KOPT-K1 (cell line): Measurements from ENCODE around the gene ARHGEF16.

Experiments
- H3K27ac ChIP-seq: fragments of 200-600 bp; sonication (generic); 2 replicates; pipeline ENCODE4 v1.5.1; 2016; ENCODE audit warnings: antibody characterized with exemption, mild to moderate bottlenecking, low read depth, low read length; ENCODE audit not compliant: poor library complexity, severe bottlenecking
- H3K36me3 ChIP-seq: fragments of 200-600 bp; sonication (generic); 2 replicates; pipeline ENCODE4 v1.5.1; 2017; ENCODE audit warnings: antibody characterized with exemption, mild to moderate bottlenecking, low read length, moderate library complexity; ENCODE audit not compliant: insufficient read depth
- H3K9me3 ChIP-seq: fragments of 200-600 bp; sonication (generic); 2 replicates; pipeline ENCODE4 v1.5.1; 2017; ENCODE audit warnings: antibody characterized with exemption, low read length, mild to moderate bottlenecking; ENCODE audit not compliant: insufficient read depth, poor library complexity, severe bottlenecking

Gene ARHGEF16

DNA sequence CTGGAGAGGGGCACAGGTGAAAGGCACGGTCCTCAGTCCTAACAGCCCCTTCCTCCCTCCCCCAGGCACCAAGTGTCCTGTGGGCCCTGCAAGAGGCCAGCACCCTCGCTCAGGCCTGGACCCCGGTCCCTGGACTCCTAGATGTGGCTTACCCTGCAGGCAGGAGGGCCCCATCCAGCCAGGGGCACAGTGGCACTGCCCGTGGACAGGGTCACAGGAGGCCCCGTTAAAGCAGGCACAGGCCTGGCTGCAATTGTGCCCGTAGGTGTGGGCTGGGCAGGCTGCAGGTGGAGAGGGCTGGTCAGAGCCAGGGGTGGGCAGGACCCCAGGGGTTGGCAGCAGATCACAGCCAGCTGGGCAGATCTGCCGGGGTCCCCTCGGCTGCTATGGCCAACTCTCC lies 44.5 kb downstream of the ARHGEF16 start:
- Histone ChIP-seq H3K36me3 (no peaks in the 10 kb centered on the region), H3K9me3 (no peaks in the 10 kb centered on the region), H3K27ac (no peak overlapping the region)

DNA sequence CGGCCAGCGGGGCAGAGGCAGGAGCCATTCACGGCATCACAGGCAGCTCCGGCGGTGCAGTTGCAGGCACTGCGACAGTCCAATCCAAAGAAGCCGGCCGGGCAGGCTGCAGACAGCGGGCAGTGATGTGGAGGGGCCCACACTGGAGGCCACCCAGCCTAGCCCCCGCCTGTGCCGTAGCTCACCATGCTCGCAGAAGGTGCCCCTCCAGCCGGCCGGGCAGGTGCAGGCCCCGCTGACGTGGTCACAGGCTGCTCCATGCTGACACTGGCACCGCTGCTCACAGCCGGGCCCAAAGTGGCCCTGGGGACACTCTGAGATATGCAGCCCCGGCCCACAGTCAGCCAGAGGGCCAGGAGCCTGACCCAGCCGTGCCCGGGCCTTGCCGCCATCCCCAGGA lies 45.1 kb downstream of the ARHGEF16 start:
- Histone ChIP-seq H3K9me3 (no peaks in the 10 kb centered on the region), H3K36me3 (no peaks in the 10 kb centered on the region), H3K27ac (no peak overlapping the region)

DNA sequence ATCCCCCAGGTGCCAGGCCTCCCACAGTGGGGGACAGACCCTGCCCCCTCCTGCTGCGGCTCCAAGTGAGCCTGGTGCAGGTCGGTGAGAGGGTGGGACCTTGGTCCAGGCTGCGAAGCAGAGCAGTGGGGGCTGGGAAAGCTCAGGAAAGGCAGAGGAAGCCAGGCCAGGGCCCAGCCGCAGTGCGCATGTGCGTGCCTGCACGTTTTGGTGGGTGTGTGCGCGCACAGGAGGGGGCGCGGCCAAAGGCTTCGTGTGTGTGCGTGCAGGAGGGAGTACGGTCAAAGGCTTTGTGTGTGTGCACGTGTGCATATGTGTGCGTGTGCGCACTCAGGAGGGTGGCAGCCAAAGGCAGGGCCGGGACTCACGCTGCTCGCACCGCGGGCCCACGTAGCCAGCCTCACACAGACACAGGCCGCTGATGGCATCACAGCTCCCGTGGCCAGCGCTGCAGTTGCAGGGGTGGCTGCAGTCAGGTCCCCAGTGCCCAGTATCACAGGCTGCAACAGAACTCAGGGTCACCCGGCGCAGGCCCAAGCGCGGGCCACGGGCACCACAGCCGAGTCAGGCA lies 45.9 kb downstream of the ARHGEF16 start:
- no peak overlapping the region for H3K27ac ChIP-seq
- H3K36me3 ChIP-seq = no peaks in the 10 kb centered on the region
- no peaks in the 10 kb centered on the region for H3K9me3 ChIP-seq

DNA sequence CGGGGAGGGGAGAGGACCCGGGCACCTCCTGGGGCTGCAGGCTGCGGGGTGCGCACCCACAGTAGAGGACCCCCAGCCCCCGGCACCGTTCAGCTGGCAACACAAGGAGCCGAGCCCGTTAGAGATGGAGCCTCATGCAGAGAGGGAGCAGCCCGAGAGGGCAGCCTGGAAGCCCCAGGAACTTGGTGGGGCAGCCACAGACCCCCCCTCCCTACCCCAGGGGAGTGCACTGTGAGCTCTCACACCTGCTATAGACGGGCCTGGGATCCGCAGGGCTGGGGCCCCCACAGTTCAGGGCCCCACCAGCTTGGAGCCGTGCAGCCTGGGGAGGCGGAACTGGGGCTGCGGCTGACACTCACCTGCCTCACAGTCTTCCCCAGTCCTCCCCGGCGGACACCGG lies 47.0 kb downstream of the ARHGEF16 start:
- H3K36me3 ChIP-seq = no peaks in the 10 kb centered on the region
- no peaks in the 10 kb centered on the region for H3K9me3 ChIP-seq
- no peak overlapping the region for H3K27ac ChIP-seq

DNA sequence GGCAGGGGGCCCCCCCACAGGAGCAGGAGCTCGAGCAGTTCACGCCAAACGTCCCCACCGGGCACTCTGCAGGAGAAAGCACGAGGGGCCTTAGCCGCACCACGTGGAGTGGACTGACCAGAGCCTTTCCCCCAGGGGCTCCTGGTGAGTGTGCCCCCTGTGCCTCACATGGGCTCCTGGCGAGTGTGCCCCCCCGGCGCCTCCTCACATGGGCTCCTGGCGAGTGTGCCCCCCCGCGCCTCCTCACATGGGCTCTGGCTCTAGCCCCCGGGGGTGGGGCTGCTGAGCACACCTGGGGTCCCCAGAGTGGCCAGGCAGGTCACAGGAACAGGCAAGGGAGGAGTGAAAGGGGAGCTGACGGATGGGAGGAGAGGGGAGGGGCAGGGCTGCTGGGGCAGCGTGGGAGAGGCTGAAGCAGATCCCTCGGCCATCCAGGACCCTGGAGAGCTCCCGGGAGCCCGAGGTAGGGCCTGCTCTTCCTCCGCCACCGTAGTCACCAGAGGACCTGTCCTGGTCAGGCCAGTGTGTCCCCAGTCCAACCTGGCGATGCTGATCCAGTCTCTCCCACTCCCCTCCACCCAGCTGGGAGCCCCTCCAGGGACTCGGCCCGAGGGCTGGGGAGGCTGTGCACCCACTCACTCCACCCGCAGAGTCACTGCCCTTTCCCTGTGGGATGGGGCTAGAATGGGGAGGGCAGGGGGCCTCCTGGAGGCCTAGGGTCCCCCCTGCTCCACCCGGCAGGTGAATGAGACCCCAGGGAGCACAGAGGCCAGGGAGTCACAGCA lies 47.6 kb downstream of the ARHGEF16 start:
- Histone ChIP-seq H3K9me3 (no peaks in the 10 kb centered on the region), H3K27ac (no peak overlapping the region), H3K36me3 (no peaks in the 10 kb centered on the region)

DNA sequence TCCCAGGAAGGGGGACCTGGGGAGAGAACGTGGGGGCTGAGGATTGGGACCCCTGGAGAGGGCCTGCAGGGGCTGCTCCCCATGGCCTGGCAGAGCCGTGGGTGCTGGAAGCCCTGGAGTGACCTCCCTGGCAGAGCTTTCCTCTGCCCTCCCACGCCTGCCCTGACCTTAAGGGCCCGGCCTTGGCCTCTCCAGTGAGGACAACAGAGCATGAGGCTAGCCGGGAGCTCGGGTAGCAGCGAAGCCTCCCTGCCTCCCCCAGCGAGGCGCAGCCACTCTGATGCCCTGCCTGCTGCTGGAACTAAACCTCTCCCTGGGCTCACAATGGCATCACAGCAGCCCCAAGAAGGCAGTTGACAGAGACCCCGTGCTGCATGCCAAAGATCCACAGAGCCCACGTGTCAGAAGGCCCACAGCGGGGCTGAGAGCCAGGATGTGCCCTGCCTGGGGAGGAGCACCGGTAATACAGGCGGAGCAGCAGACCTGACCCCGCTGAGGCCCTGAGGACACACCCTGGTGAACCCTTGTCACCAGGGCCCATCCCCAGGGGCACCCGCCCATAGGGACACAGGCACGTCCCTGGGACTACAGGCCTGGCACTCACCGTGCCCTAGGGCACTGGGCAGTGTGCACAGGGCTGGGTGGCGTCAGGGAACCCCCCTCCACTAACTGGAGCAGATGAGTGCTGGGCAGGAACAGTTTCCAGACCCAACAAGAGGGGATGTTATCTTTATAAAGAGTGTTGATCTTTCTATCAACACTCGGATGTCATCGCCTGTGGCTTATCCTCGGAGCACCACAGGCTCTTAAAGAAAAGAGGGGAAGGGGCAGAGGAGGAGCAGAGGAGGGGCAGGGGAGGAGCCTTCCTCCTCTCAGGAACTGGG lies 48.4 kb downstream of the ARHGEF16 start:
- Histone ChIP-seq H3K9me3 (no peaks in the 10 kb centered on the region), H3K27ac (no peak overlapping the region), H3K36me3 (no peaks in the 10 kb centered on the region)

DNA sequence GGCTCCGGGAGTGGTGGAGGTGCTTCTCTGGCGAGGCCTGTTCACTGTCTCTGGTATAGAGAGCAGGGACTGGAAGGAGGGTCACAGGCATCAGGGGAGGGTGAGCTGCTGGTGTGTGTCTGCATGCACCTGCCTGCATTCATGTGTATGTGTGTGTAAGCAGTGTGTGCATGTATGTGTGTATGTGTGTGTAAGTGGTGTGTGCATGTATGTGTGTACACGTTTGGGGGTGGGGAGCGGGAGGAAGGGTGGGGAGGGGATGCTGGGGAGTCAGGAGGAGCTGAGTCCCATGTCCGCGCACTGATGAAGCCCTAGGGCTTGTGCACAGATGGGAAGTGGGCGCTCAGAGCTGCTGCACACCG lies 49.0 kb downstream of the ARHGEF16 start:
- Histone ChIP-seq H3K9me3 (no peaks in the 10 kb centered on the region), H3K36me3 (no peaks in the 10 kb centered on the region), H3K27ac (no peak overlapping the region)

DNA sequence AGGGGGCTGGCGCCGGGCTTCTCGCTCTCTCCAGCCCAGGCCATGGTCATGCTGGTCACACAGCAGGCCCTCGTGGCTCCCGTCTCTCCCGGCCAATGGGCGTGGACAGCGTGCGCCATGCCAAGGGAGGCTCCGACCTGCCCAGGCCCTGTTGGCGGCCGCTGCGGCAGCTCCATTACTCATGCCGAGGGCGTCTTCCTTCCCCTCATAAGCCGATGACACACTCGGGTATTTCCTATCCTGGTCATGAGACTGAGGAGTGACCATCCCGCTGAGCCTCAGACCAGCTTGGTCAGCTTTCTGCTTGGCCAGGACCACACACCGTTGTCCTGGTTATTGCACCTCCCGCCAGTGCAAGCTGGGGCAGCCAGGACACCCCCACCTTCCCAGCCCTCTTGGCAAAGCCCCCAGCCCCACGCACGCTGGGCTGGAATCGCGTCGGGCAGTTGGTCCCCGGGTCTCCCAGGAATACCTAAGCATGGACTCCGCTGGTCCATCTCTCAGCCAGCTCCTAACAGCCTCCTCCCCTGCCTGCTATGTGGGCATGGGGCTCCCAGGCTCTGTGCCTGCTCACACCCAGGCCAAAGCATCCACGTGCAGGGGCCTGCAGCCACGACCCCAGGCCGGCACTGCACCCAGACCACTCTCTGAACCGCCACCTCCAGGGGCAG lies 49.8 kb downstream of the ARHGEF16 start:
- no peak overlapping the region for H3K27ac ChIP-seq
- H3K9me3 ChIP-seq = no peaks in the 10 kb centered on the region
- no peaks in the 10 kb centered on the region for H3K36me3 ChIP-seq

DNA sequence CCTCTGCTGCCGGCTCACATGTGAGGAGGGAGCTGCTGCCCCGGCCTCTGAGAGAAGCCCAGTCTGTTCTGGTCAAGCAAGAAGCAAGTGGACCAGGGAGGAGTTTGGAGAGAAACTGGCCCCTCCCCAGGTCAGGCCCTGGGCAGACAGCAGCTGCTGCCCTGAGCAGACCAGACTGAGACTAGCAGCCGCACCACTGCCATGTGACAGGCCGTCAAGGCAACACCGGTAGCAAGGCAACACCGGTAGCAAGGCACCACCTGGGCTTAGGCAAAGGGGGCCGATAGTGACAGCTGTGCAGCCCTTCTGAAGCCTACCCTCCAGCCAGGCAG lies 50.3 kb downstream of the ARHGEF16 start:
- no peak overlapping the region for H3K27ac ChIP-seq
- H3K36me3 ChIP-seq = no peaks in the 10 kb centered on the region
- no peaks in the 10 kb centered on the region for H3K9me3 ChIP-seq

DNA sequence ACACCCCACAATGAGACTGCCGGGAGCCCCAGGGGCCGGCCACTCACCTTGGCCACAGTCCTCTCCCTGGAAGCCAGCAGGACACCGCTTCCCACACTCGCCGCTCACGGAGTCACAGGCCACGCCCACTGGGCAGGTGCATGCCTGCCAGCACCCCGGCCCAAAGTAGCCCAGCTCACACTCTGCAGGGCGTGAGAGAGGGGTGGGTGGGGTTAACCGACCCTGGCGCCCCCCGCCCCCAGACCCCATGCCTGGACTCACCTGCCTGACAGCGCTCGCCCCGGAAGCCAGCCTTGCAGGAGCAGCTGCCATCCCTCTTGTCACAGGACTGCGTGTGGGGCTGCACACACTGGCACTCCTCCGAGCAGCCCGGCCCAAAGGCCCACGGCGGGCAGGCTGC lies 50.7 kb downstream of the ARHGEF16 start:
- Histone ChIP-seq H3K36me3 (no peaks in the 10 kb centered on the region), H3K27ac (no peak overlapping the region), H3K9me3 (no peaks in the 10 kb centered on the region)

DNA sequence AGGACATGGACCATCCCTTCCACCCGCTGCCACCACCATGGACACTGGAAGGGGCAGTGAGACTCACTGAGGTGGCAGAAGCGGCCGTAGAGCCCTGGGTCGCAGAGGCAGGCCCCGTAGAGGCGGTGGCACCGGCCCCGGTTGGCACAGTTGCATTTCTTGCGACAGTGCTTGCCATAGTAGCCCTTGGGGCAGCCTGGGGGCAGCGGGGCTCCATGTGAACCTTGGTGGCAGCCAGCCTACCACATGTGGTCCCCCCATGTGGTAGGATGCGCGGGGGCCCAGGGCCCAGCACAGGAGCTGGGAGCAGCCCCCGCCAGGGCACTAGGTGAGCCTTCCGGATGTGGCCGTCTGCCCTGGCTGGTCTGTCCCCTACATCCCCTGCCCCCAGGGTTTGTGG lies 51.6 kb downstream of the ARHGEF16 start:
- Histone ChIP-seq H3K9me3 (no peaks in the 10 kb centered on the region), H3K27ac (no peak overlapping the region), H3K36me3 (no peaks in the 10 kb centered on the region)

DNA sequence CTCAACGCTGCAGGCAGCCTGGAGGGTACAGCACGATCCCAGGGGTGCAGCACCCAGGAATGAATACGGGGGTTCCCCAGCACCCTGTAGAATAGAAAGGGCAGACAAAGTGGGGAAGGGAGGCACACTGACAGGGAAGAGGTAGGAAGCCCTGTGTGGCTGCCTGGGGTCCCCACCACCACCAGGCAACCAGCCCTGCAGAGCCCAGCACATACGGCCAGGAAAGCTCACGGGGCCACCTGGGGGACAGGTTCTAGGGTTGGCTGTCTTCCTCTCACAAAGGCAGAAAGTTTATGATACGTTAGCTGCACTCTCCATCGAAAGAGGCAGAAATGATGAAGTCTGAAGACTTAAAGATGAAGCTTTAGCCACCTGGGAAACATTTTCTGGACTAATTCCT lies 52.5 kb downstream of the ARHGEF16 start:
- H3K27ac ChIP-seq = no peak overlapping the region
- H3K36me3 ChIP-seq = no peaks in the 10 kb centered on the region

DNA sequence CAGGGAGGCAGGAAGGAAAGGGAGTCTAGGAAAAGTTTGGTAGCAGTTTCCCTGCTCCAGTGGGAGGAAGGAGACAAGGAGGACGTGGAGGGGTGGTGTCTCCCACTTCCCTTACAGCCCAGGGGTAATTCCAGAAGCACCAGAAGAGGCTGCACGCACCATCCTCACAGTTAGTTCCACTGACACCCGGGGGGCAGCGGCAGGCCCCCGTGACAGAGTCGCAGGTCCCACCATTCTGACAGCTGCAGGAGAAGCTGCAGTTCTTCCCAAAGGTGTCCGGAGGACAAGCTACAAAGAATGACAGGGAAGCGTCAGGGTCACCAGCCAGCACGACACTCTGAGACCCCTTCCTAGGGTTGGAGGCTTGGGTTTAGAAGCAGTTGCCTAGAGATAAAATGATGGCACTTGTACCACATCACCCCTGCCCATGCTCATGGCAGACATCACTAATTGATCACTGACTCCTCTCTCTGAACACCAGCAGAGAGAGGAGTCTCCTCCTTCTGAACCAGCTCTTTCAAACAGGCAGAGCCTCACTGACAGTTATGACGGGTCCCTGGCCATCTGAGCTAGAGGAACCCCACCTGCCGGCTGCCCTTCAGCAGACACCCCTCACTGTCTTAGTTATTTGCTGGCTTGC lies 53.3 kb downstream of the ARHGEF16 start:
- no peak overlapping the region for H3K27ac ChIP-seq
- no peaks in the 10 kb centered on the region for H3K36me3 ChIP-seq
- no peaks in the 10 kb centered on the region for H3K9me3 ChIP-seq

More for the DNA sequence above, 52.5 kb downstream of the ARHGEF16 start:
- H3K9me3 ChIP-seq = no peaks in the 10 kb centered on the region

DNA sequence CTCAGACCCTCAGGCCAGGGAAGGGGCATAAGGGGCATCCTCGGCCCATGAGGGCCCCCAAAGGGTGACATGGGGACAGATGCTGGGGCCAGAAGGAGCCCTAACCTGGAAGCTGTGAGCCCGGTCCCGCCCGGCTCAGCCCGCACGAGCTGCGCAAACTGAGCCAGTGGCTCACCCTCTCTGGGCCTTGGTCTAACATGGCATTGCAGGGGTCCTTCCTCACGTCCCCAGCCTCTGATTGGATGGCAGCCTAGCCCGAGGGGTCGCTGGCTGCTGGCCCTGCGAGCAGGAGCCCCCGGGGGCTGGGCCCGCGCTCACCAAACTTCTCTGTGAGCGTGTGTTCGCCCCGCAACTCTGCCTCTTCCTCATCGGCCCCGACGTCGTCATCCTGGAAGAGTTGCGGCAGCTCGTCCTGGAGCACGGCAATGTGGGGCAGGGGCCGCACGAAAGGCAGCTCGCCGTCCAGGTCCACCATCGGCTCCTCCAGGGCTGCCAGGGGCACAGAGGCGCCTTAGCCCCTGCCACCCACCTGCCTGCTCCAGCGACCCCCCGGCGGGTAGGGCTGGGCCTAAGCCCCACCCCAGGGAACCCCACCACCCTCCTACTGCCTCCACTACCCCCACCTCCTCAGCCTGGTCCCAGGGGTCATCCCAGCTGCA lies 54.4 kb downstream of the ARHGEF16 start:
- no peaks in the 10 kb centered on the region for H3K9me3 ChIP-seq
- H3K27ac ChIP-seq = no peak overlapping the region
- H3K36me3 ChIP-seq = no peaks in the 10 kb centered on the region
